HL-60 (cell line): Measurements from ENCODE around the gene RALBP1.

ENCODE experiments used
- DNase-seq, 2 experiments: peaks; one replicate each; pipeline ENCODE4 v3.0.0-alpha.2; 2010 to 2020; ENCODE audit warnings: low read depth in 1 of 2, low spot score in 1 of 2
- H3K27ac ChIP-seq: fragments of 250-450 bp; sonication (Bioruptor Pico); replicated peaks from 2 replicates; pipeline ENCODE4 v1.5.1; 2020; ENCODE audit warnings: mild to moderate bottlenecking, moderate library complexity
- H3K27me3 ChIP-seq: fragments of 250-450 bp; sonication (Bioruptor Pico); 2 replicates; pipeline ENCODE4 v1.5.1; 2021; ENCODE audit warnings: mild to moderate bottlenecking, moderate library complexity; ENCODE audit not compliant: insufficient read depth, poor library complexity, severe bottlenecking
- H3K4me3 ChIP-seq: replicated peaks from 2 replicates; pipeline ENCODE4 v1.5.1; 2011; ENCODE audit warnings: mild to moderate bottlenecking, control low read depth, low read length; ENCODE audit not compliant: insufficient read depth
- GABPA ChIP-seq: IDR thresholded peaks from 2 replicates; pipeline ENCODE4 v1.6.1; 2012; ENCODE audit warnings: low read depth
- POLR2AphosphoS5 ChIP-seq: IDR thresholded peaks from 2 replicates; pipeline ENCODE4 v1.6.1; 2012; ENCODE audit warnings: low read depth
- SPI1 ChIP-seq: IDR thresholded peaks from 2 replicates; pipeline ENCODE4 v1.6.1; 2012; ENCODE audit warnings: low read depth, mild to moderate bottlenecking, borderline replicate concordance
- TF ChIP-seq, protein P1 (sequence below): IDR thresholded peaks from 2 replicates; pipeline ENCODE4 v1.6.1; 2012; ENCODE audit warnings: low read depth; ENCODE audit not compliant: insufficient replicate concordance
- TF ChIP-seq, protein P2 (sequence below): IDR thresholded peaks from one replicate; pipeline ENCODE4 v1.5.1; 2011; ENCODE audit warnings: low read length, control low read depth, inconsistent platforms; ENCODE audit not compliant: insufficient read depth

RALBP1 gene

GRCh38 chr18:9441061-9441460, 34.3 kb upstream of the RALBP1 start:
- Histone ChIP-seq H3K27me3 (no peaks in the 10 kb centered on the region), H3K4me3 (no peak overlapping the region), H3K27ac (no peak overlapping the region)
- DNase-seq, result no peak
- TF ChIP-seq SPI1 (no peak), POLR2AphosphoS5 (no peak), GABPA (no peak)
- TF ChIP-seq, protein P1, sequence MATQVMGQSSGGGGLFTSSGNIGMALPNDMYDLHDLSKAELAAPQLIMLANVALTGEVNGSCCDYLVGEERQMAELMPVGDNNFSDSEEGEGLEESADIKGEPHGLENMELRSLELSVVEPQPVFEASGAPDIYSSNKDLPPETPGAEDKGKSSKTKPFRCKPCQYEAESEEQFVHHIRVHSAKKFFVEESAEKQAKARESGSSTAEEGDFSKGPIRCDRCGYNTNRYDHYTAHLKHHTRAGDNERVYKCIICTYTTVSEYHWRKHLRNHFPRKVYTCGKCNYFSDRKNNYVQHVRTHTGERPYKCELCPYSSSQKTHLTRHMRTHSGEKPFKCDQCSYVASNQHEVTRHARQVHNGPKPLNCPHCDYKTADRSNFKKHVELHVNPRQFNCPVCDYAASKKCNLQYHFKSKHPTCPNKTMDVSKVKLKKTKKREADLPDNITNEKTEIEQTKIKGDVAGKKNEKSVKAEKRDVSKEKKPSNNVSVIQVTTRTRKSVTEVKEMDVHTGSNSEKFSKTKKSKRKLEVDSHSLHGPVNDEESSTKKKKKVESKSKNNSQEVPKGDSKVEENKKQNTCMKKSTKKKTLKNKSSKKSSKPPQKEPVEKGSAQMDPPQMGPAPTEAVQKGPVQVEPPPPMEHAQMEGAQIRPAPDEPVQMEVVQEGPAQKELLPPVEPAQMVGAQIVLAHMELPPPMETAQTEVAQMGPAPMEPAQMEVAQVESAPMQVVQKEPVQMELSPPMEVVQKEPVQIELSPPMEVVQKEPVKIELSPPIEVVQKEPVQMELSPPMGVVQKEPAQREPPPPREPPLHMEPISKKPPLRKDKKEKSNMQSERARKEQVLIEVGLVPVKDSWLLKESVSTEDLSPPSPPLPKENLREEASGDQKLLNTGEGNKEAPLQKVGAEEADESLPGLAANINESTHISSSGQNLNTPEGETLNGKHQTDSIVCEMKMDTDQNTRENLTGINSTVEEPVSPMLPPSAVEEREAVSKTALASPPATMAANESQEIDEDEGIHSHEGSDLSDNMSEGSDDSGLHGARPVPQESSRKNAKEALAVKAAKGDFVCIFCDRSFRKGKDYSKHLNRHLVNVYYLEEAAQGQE, result no peak
- TF ChIP-seq, protein P2, sequence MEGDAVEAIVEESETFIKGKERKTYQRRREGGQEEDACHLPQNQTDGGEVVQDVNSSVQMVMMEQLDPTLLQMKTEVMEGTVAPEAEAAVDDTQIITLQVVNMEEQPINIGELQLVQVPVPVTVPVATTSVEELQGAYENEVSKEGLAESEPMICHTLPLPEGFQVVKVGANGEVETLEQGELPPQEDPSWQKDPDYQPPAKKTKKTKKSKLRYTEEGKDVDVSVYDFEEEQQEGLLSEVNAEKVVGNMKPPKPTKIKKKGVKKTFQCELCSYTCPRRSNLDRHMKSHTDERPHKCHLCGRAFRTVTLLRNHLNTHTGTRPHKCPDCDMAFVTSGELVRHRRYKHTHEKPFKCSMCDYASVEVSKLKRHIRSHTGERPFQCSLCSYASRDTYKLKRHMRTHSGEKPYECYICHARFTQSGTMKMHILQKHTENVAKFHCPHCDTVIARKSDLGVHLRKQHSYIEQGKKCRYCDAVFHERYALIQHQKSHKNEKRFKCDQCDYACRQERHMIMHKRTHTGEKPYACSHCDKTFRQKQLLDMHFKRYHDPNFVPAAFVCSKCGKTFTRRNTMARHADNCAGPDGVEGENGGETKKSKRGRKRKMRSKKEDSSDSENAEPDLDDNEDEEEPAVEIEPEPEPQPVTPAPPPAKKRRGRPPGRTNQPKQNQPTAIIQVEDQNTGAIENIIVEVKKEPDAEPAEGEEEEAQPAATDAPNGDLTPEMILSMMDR, result no peak

DNA sequence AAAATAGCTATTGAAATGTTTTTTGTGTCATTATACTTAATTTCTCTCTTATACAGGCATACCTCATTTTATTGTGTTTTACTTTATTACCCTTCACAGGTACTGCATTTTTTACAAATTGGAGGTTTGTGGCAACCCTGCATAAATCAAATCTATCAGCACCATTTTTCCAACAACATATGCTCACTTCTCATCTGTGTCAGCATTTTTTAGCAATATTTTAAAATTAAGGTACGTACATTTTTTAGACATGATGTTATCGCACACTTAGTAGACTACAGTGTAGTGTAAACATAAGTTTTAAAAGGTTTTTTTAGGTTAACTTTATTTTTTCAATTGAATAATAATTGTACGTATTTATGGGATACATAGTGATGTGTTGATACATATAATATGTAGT, 30.8 kb upstream of the RALBP1 start:
- TF ChIP-seq GABPA (no peak), POLR2AphosphoS5 (no peak), SPI1 (no peak)
- TF ChIP-seq, protein P1, result no peak
- TF ChIP-seq, protein P2, result no peak
- DNase-seq, result no peak
- H3K4me3 ChIP-seq, result no peak overlapping the region
- H3K27ac ChIP-seq, result no peak overlapping the region
- H3K27me3 ChIP-seq, result no peaks in the 10 kb centered on the region

DNA sequence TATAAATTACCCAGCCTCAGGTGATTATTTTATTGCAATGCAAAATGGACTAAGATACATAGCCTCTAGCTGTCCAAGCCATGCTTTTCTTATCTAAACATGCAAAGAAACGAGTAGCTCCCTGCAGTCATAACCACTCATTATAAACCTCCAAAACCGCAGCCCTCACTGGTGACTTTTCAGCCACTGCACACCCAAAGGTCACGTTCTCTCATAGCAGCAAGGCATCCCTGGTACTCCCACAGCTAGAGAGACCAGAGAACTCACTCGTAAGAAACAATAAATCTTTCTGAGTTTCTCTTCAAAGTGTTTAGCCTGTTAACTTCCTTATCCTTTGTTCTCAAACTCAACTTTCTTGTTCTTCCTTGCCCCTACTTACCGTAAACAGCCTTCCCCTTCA, 28.5 kb upstream of the RALBP1 start:
- no peak for DNase-seq
- TF ChIP-seq SPI1 (no peak), GABPA (no peak)
- TF ChIP-seq, protein P2, result no peak
- Histone ChIP-seq H3K27me3 (no peaks in the 10 kb centered on the region), H3K4me3 (no peak overlapping the region), H3K27ac (no peak overlapping the region)

DNA sequence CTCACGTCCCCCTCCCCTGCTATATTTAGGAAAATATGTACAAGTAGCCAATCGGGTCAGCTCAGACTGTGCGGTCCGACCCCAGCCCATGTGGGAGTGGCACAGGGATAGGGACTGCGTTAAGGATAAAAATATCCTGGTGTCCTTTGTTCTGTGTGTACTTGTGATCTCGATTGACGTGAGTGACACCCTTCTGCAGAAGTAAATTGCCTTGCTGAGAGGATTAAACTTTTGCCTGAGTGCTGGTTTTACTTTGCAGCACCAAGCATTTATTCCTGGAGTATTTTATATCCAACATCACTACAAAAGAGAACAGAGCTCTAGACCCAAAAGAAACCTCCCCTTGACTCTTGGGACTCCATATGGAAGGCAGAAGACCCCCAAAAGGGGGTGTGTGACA, 28.0 kb upstream of the RALBP1 start:
- no peak for DNase-seq
- no peaks in the 10 kb centered on the region for H3K27me3 ChIP-seq
- TF ChIP-seq, protein P1, result no peak
- TF ChIP-seq GABPA (no peak), SPI1 (no peak), POLR2AphosphoS5 (no peak)
- TF ChIP-seq, protein P2, result no peak
- H3K27ac ChIP-seq, result no peak overlapping the region
- no peak overlapping the region for H3K4me3 ChIP-seq
